ENCODE data around the gene CGB8.
"Not testable (repeated sequence)": the region's sequence is repeated elsewhere in the genome, so short reads cannot be mapped to it uniquely, and the experiment has no call there.

DNA sequence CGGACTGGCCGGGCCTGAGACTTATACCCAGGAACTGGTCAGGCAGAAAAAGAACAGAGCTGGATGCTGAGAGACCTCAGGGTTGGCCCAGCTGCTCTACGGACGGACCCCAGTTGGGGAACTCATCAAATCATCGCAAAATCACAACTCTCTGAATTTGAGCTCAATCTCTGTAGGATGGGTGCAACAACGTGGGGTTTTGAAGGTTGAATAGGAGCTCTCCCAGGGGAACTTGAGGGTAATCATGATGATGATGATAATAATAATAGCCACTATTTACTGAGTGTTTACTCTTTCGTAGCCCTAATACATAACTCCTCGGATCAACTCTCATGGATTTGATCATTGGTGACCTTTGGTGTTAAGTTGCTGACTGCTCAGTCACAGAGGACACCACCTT is 18.6 kb downstream of the CGB8 start:
- TF ChIP-seq SUZ12, SP1, FOXK2 (IDR thresholded peaks at IDR 0.05): not testable (repeated sequence)

Data from HEK293T (cell line).